HL-60/S4 treated with retinoic acid at 250 ng/mL for 4 days and 3 days (cell line): Measurements from ENCODE around the gene ZNF565.
"Not testable (repeated sequence)": the region's sequence is repeated elsewhere in the genome, so short reads cannot be mapped to it uniquely, and the experiment has no call there.

Experiments used
- in situ Hi-C: fragments of 300-500 bp; cut with MboI; formaldehyde crosslinking; loops from 2 replicates; pipeline ENCODE4 v1.7.0; 2022; ENCODE audit warnings: low sequenced_read_pairs

The ZNF565 gene

GRCh38 chr19:36214386-36215275 is at the start of gene ZNF565, which contains the start of gene ZNF146:
Gene ZNF565, minus strand, starts transcription at chr19:36214665. Its CDS starts 12,680 bp downstream, at chr19:36201985.
Gene ZNF146, plus strand, starts transcription at chr19:36215106. Its CDS starts 21,335 bp downstream, at chr19:36236441.
- in situ Hi-C loops, result no loop called here

- in situ Hi-C loops, result no loop called here
Measured at GRCh38 chr19:36259211-36259610, 44.7 kb upstream of the ZNF565 start.

- in situ Hi-C loops, result no loop called here
Measured at GRCh38 chr19:36258028-36258875, 43.8 kb upstream of the ZNF565 start.

DNA sequence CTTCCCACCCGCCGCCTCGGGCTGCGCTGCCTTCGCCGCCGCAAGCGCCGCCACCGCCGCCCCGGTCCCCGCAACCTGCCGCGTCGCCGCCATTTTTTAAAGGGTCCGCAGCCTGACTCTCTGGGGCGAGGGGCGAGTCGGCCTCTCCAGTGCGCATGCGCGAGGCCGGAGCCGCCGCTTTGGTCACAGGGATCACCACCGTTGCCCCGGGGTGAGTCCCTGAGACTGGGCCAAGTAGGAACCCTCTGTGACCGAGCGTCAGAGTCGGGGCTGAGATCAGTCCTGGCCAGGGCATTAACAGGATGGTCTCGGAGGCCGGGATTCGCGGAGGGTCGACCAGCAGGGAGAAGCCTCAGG is 43.0 kb upstream of the ZNF565 start:
- in situ Hi-C loops, result no loop called here

DNA sequence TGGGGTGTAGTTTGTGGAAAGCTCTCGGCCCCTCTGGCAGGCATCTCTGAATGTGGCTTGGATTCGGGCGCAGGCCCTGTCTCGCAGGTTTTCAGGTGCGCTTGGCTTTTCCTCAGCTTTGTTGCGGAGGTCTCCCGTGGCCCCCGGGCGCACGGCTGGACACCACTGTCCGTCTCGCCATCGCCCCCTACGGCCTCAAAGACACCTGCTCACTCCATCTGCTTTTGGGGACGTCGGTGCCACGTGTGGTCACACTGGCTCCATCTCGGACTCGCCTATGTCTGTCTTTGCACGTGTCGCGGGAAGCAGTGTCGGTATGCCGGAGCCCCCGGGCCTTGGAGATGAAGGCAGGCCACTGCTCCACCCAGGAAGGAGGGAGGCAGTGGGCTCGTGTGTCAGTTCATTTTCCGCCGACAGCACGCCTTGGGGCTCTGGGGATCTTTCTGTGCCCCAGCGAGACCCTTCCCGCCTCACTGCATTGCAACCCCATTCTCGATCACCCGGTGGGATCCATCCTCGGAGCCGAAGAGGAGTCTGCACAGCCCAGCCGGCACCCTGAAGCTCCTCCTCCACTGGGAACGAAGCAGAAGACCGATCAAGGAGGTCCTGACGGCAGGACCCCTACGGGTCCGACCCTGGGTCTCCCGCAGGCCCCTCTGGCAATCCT is 42.5 kb upstream of the ZNF565 start:
- in situ Hi-C loops, result no loop called here

DNA sequence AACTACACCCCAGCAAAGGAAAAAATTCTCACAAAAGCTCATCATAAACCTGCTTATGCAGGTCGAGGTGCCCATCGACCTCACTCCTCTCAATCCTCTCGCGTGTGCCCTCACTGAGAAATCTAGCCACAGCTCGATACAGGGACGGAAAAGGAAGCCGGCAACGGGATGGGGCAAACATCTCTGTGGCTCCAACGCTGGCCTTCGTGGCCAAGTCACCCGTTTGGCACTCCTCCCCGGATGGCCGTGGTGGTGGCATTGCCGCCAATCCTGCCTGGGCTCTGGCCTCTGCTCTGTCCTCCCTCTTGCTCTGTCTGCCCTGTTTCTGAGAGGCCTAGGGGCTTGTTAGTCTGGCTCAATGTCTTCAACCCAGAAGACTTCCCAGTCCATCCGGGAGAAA is 41.6 kb upstream of the ZNF565 start:
- in situ Hi-C loops, result no loop called here

DNA sequence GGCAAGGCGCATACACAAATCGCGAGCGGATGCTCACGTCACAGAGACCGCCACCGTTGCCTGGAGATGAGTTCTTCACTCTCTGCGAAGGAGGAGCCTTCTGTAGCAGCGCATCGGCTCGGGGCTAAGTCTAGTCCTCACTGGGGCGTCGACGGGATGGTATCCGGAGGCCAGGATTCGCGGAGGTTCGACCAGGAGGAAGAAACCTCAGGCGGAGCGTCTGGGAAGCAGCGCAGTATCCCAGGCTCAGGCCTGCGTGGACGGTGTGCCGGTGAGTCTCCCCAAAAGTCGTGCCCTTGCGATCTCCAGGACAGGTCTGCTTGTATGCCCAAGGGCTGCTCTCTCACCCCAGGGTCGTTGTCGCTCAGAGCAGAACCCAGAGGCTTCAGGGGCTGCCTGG is 40.9 kb upstream of the ZNF565 start:
- in situ Hi-C loops, result no loop called here

DNA sequence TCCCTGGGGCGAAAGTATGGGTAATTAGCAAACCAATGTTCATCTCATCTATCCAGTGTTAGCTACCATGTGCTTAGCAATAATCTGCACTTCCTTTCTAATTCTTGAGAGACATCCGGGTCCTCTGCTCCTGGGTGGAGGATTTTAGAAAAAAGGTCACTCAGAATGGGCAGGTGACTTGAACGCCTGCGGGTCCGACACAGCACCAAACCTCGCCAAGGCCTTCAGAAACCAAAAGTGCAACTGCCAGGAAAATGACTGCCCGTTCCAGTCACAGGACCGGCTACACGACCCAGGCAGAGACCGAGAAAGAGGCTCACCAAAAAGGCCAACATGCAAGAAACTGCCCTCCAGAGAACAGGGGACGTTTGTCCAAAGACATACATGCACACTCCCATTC is 40.4 kb upstream of the ZNF565 start:
- in situ Hi-C loops, result no loop called here

GRCh38 chr19:36252047-36252446 is 37.6 kb upstream of the ZNF565 start:
- in situ Hi-C loops, result no loop called here

DNA sequence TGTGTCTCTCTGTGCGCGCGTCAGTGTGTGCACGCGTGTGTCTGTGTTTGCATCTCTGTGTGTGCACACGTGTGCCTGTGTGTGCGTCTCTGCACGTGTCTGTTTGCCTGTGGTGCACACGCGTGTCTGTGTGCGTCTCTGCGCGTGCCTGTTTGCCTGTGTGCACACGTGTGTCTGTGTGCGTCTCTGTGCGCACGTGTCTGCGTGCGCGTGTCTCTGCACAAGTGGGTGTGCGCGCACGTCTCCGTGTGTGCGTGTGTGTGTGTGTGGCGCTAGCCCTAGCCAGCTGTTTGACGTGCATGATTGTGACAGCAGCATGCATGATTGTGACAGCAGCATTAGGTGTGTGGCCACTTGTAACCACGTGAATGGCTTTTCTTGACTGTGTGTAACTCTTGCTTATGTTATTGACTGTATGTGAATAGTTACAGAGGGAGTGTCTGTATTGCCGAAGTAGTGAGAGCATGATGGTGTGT is 31.6 kb upstream of the ZNF565 start:
- in situ Hi-C loops, result no loop called here

GRCh38 chr19:36245210-36246005 is 30.9 kb upstream of the ZNF565 start:
- in situ Hi-C loops, result no loop called here

- in situ Hi-C loops, result no loop called here
Measured at GRCh38 chr19:36244066-36244465, 29.6 kb upstream of the ZNF565 start.

DNA sequence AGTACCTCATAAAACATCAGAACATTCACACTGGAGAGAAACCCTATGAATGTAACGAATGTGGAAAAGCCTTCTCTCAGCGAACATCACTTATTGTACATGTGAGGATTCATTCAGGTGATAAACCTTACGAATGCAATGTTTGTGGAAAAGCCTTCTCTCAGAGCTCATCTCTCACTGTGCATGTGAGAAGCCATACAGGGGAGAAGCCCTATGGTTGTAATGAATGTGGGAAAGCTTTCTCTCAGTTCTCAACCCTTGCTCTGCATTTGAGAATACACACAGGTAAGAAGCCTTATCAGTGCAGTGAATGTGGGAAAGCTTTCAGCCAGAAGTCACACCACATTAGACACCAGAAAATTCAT is 22.5 kb upstream of the ZNF565 start:
- in situ Hi-C loops, result no loop called here

DNA sequence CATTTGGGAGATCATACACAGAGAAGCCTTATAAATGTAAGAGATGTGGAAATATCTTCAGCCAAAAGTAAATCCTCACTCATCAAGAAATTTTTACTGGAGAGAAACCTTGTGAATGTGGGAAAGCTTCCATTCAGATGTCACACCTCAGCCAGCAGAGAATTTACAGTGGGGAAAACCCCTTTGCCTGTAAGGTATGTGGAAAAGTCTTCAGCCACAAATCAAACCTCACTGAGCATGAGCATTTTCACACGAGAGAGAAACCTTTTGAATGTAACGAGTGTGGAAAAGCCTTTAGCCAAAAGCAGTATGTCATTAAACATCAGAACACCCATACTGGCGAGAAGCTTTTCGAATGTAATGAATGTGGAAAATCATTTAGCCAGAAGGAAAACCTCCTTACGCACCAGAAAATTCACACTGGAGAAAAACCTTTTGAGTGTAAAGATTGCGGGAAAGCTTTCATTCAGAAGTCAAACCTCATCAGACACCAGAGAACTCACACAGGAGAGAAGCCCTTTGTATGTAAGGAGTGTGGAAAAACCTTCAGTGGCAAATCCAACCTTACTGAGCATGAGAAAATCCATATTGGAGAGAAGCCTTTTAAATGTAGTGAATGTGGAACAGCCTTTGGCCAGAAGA is 22.0 kb upstream of the ZNF565 start:
- in situ Hi-C loops, result no loop called here

- in situ Hi-C loops, result not testable (repeated sequence)
Measured at GRCh38 chr19:36233626-36234025, 19.2 kb upstream of the ZNF565 start.

- in situ Hi-C loops, result no loop called here
Measured at GRCh38 chr19:36225219-36225892, 10.9 kb upstream of the ZNF565 start.

DNA sequence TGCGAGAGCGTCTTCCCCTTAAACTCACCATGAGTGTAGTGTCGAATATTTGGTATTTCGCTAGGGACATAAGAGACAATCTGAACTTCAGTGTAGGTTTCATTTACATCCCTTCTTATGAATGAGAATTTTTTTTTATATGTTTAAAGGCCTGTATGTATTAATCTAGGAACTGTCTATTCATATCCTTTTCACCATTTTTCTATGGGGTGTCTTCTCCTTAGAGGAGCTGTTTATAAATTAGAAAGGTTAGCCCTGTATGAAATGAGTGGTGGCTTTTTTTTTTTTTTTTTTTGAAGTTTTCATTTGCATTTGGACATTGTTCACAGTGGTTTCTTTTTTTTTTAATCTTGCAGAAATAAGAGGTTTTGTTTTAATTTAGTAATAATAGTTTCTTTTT is 8.0 kb upstream of the ZNF565 start:
- in situ Hi-C loops, result no loop called here

GRCh38 chr19:36221474-36221873 is 7.0 kb upstream of the ZNF565 start:
- in situ Hi-C loops, result no loop called here
